GM21529 (cell line): ENCODE data around the gene MYT1.
"Not testable (repeated sequence)": the region's sequence is repeated elsewhere in the genome, so short reads cannot be mapped to it uniquely, and the experiment has no call there.

Experiments used
- ATAC-seq: cut with Tn5 transposase; IDR thresholded peaks from one replicate; pipeline ENCODE4 v1.9.1; 2021; ENCODE audit not compliant: unreplicated experiment

Gene MYT1

DNA sequence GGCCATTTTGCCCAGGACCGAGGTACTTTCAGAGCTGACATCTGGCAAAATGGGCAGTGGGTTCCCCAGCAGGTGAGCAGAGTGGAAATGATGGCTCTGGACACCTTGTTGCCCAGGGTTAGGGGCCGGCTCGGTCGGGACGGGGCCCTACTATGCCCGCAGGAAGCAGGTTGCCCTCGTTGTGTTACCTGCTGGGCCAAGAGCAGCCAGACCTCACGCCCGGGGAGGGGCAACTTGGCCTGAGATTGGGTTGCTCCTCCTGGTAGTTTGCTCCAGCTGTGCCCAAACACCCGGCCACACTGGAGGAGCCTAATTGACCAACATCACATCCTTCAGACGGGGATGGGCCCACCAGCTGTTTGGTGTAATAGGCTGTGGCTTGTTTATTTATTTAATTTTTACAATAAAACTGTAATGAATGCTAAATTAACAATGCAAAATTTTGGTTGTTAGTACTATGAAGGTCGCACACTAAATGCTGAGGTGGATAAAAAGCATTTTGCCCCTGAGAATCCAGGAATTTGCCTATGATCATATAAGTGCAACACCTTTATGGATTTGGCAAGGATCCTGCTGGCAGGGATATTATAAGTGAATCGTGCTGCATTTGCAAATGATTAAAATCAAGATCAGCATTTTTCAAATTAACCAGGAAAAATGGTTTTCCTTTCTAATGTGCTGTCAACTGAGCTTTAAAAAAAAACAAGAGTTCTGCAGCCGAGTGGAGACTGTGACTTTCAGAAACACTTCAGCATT is 64.7 kb downstream of the MYT1 start:
- ATAC-seq, result no peak

DNA sequence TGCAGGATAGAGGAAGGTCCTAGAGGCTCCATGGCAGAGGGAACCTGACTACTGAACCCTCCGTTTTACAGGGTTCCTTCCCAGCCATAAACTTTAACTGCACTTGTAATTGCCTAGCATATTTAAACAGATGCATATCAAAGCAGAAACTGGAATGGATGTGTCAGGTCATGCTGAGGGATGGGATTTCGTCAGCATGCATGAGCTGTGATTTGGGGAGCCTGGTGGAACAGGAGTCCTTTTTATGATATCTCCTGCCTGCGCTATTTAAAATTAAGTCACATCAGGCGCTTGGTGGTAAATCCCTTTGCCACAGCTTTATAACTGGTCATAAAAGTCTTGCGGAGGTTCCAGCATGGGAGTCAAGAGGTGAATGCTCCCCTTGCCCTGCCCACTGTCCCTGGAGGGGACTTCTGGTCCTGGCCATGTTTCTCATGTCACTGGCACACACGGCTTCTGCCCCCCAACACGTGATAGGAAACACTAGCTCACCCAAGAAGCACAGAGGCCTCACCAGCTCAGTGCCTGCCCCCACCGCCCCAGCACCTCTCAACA is 65.3 kb downstream of the MYT1 start:
- no peak for ATAC-seq

- ATAC-seq, result no peak
Measured at GRCh38 chr20:64230461-64231145, 66.4 kb downstream of the MYT1 start.

DNA sequence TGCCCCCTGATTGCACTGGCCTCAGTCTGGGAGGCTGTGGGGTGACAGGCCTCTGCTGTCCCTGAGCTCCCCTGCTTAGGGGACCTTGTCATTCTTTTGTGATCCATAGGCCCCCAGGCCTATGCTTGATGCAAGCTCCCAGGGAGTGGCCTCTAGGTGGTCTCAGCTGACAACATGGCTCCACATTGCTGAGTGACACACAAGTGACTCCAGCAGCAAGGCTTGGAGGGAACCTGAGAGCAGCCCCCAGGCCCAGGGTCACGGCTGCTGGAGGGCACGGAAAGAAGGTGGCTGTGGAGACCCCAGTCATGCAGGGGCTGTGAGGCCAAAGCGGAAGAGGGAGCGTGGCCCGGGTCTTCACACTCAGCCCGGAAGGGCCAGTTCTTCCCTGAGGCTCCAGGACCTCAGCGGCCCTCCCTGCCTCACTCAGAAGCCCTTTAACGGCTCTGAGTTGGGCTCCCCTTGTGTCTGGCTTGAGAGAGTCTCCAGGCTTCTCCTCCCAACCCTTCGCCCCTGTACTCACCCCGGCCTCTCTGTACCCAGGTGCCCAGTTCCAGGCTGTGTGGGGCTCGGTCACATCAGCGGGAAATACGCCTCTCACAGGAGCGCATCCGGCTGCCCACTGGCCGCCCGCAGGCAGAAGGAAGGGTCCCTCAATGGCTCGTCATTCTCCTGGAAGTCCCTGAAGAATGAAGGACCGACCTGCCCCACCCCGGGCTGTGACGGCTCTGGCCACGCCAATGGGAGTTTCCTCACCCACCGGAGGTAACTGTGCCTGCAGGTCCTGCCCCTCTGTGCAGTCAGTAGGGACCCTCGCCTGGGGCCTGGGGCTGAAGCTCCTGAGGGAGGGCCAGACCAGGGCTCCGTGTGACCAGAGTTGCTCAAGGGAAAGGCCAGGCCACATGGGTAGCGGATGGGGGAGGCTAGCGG is 67.6 kb downstream of the MYT1 start:
- ATAC-seq, result no peak

DNA sequence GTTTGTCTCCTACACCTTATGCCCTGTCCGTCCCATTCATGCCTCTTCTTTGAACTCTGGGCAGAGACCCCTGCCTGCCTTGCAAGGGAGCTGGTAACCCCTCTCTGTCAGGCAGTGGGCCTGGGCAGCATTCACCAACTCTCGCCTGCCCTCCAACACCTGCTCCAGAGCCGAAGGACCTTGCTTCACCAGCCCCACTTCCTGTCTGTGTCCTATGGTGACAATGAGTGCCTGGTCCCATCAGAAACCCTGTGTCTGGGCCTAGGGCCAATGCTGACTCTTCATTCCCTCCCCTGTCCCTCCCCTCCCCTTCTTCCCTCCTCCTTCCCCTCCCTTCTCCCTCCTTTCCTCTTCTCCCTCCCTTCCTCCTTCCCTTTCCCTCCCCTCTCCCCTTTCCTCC is 68.5 kb downstream of the MYT1 start:
- ATAC-seq, result no peak

DNA sequence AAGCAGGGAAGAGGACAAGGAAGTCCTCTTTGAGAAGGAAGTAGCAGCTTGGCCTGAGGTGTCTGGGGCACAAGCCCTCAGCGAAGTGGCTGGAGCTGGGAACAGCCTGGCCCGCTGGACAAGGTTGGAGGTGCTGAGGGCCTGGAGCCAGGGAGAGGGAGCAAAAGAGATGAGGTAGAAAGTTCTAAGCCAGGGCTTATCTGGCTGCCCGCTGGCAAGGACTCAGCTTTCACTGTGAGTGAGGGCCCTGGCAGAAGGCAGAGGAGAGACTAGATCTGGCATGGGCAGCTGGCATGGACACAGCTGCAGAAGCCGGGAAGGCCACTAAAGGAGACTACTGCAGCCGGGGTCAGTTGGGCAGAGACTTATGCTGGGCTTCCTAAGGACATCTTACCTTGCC is 69.5 kb downstream of the MYT1 start:
- no peak for ATAC-seq

- no peak for ATAC-seq
Measured at GRCh38 chr20:64234291-64234791, 70.1 kb downstream of the MYT1 start.

GRCh38 chr20:64234921-64235565 is 70.8 kb downstream of the MYT1 start:
- not testable (repeated sequence) for ATAC-seq

DNA sequence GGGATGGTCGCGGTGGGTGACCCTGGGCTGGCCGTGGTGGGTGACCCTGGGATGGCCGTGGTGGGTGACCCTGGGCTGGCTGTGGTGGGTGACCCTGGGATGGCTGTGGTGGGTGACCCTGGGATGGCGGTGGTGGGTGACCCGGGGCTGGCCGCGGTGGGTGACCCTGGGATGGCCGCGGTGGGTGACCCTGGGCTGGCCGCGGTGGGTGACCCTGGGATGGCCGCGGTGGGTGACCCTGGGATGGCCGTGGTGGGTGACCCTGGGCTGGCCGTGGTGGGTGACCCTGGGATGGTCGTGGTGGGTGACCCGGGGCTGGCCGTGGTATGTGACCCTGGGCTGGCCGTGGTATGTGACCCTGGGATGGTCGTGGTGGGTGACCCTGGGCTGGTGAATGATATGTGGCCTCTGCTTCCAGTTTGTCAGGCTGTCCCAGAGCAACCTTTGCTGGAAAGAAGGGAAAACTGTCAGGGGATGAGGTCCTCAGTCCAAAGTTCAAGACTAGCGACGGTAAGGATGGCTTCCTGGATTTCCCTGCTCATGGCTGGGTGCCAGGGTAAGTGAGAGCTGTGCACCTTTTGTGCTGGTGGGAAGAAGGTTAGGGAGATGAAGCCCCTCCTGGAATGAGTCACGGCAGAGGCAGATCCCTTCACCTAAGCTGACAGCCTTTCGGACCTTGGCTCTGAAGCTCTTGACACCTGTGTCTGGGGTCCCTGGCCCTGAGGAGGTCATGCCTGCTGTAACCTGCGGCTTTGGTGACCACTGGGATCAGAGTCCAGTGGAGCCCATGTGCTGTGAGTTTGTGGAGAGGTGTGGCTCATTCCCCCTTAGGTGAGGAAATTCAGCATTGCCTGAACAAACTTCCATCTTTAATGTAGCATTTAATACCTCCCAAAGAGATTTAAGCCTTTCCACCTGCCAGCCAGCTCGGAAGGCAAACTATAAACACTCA is 72.2 kb downstream of the MYT1 start:
- no peak for ATAC-seq

DNA sequence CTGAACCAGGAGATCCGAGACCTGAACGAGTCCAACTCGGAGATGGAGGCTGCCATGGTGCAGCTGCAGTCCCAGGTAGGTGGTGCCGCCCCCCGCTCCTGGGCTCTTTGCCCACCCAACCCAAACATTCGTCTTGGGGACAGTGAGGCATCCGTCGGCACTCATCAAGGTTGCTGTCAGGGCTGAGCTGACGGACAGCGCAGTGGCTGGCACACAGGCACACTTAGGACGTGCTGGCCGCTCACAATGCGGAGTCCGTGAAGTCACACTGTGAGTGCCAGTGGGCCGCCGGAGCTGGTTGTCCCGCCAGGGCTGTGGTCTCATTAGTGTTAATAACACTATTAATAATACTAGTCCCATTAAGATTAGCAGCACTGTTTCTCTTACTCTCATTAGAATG is 73.1 kb downstream of the MYT1 start:
- ATAC-seq, result no peak

DNA sequence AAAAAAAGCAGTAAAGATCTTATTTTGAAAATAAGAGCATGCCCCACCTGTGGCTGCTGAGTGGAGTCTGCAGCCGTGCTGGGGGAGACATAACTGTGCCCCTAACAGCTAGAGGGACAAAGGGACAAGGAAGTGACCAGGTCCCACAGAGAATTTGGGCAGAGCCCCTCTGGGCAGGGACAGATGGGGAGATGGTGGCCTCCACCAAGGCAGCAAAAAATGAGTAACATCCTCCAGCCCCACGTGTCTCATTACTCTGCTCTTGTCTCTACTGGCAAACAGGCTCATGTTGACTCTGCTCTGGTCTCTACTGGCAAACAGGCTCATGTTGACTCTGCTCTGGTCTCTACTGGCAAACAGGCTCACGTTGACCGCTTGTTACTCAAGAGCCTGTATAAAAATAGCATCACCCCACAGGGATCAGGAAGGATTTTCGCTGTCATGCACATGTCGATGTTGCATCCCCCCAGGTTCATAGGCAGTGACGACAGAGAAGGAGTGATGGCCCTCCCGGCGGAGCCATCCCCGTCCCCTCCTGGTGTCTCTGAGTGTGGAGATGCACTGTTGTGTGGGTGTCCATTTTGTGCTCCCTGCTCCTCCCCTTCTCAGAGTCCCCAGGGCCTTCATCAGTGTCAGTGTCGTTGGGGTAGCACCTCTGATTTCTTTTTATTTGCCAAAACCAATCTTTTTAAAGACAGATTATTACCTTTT is 74.0 kb downstream of the MYT1 start:
- no peak for ATAC-seq

DNA sequence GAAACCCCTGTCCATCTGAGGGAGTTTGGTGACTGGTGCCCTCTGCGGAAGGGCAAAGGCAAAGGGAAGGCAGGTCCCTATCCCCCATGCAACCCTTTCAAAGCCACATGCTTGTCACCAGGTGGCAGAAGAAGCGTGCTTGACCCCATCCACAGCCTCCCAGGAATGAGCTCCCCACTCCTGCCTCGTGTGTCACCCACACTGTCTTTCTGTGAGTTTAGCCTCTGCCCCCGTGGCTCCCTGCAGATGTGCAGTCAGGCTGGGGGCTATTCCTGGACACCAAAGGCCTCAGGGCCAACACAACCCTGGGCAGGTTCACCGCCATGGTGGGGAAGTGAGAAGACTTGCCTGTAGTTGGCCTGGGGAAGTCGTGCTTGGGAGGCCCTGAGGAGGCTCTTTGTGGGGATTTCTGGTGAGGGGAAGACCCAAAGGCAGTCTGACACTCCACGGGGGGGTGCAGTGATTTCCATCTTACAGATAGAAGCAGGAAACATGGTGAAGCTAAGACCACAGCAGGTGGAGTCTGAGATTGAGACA is 74.7 kb downstream of the MYT1 start:
- no peak for ATAC-seq

- no peak for ATAC-seq
Measured at GRCh38 chr20:64239449-64240242, 75.4 kb downstream of the MYT1 start.

DNA sequence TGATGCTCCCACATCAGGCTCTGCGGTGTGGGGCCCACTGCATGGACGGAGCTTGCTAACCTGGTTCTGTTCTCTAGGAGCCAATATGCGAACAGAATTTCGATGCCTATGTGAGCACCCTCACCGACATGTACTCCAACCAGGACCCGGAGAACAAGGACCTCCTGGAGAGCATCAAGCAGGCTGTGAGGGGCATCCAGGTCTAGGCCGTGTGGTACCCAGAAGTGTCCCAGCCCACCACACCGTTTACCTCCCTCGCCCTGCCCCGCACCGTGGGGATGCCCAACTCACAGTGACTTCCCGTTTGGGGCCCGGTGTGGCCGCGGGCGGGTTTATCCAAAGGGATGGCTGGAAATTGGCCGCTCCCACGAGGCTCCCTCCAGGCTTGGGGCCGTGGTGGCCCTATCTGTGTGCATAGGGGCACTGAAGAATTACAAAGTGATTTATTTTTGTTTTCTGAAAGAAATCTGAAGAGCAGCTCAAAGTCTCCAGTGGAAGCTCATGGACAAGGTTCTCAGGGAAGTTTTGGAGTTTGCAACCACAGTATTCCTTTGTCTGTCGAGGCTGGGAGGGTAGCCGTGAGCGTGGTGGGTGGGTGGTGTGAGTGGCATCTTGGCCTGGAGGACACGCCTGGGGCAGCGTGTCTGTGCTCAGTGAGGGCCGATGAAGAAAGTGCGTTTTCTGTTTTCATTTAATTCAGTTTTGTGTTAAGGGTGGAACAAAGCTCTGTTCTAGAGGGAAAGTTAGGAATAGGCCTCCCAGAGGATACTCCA is 76.2 kb downstream of the MYT1 start:
- ATAC-seq, result no peak

DNA sequence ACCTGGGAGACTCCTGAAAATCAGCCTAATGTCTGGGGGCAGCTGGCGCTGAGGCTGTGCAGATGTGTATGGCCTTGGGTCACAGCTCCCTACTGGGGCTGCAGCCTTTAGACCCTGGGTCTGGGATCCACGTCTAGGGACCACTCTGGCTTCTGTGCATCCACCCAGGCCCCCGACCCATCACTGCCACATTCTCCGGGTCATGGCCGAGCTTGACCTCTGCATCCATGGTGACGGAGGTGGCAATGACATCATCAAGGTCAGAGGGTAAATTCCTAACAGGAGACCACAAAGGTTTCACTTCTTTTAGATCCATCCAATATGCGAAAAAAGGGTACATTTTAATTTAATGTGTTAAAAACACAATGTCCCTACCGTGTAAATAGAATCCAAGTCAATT is 76.8 kb downstream of the MYT1 start:
- ATAC-seq, result no peak

DNA sequence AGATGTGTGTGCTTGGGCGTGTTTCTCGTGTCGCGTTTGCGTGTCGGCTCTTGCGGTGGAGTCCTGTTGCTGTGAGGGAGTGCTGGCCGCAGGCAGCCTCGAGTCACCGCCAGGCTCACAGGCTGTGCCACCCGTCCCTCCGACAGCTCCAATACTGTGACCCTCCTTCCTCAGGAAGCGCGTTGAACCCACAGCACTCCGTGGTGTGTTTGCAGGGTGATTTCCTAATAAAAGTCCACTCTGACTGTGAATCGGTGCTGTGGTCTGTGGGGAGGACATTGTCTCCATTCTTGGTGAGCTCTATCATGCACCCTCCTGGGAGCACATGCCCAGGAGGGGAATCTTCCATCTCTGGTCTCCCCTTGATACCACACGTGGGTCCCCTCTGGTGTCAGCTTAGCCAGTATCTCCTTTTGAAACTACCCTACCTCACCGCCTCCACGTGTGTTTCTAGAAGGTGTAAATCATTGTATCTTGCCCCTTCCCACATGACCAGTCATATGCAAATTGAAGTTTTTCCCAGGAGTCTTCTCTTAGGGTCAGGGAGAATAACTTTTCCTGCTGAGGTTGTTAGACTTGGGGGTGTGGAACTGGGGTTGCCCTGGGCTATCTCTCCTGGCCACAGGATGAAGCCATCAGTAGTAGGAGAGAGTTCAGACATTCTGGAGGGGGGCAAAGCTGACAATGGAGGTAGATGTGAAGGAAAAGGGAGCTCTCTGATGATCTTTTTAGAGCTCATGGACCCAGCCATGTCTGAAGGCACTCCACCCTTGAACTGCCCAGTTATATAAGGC is 77.9 kb downstream of the MYT1 start:
- ATAC-seq, result no peak
